PC-9 (cell line): ENCODE data around the gene NAE1.

Source experiments
- EZH2 ChIP-seq: fragments of 200-600 bp; sonication (generic); IDR thresholded peaks from 2 replicates; pipeline ENCODE4 v1.8.0; 2017; ENCODE audit warnings: antibody characterized with exemption, low read depth
- TF ChIP-seq, protein P1 (sequence below): fragments of 200-600 bp; sonication (generic); conservative IDR thresholded peaks from 2 replicates; pipeline ENCODE4 v1.6.1; 2017; ENCODE audit warnings: mixed run types, antibody characterized with exemption, mild to moderate bottlenecking, moderate library complexity

- no peak for TF ChIP-seq EZH2
- TF ChIP-seq, protein P1, sequence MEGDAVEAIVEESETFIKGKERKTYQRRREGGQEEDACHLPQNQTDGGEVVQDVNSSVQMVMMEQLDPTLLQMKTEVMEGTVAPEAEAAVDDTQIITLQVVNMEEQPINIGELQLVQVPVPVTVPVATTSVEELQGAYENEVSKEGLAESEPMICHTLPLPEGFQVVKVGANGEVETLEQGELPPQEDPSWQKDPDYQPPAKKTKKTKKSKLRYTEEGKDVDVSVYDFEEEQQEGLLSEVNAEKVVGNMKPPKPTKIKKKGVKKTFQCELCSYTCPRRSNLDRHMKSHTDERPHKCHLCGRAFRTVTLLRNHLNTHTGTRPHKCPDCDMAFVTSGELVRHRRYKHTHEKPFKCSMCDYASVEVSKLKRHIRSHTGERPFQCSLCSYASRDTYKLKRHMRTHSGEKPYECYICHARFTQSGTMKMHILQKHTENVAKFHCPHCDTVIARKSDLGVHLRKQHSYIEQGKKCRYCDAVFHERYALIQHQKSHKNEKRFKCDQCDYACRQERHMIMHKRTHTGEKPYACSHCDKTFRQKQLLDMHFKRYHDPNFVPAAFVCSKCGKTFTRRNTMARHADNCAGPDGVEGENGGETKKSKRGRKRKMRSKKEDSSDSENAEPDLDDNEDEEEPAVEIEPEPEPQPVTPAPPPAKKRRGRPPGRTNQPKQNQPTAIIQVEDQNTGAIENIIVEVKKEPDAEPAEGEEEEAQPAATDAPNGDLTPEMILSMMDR: no peak
Measured at GRCh38 chr16:66776457-66776856, 54.3 kb downstream of the NAE1 start.
